ENCODE measurements around the gene ESR2.

ESR2 gene

DNA sequence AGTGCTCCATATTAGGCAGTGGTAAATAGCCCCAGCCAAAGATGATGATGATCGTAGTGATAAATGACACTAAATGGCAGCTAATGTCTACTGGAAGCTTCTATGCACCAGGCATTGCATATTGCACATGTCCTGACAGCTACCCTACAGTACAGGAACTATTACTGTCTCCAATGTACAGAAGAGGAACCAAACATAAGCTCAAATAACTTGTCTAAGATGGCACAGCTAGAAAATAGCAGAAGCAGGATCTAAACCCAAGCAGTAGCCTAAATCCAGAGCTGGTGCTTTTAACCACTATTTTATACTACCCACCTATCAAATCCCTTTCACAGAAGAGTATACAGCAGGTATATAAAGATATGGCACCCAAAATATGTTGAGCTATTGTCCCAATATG is 28.9 kb downstream of the ESR2 start:
- DNase-seq, result no peak

DNA sequence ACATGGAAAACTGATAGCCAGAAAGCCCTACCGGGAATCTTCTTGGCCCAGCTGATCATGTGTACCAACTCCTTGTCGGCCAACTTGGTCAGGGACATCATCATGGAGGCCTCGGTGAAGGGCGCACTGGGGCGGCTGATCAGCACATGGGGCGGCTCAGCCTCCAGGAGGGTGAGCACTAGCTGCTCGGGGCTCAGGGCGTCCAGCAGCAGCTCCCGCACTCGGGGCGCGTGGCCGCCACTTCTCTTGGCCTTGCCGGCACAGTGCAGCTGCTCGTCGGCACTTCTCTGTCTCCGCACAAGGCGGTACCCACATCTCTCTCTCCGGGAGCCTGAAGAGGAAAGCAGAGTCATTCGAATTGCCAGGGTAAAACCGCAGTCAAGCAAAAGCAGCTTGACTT is 33.8 kb downstream of the ESR2 start:
- DNase-seq, result no peak

DNA sequence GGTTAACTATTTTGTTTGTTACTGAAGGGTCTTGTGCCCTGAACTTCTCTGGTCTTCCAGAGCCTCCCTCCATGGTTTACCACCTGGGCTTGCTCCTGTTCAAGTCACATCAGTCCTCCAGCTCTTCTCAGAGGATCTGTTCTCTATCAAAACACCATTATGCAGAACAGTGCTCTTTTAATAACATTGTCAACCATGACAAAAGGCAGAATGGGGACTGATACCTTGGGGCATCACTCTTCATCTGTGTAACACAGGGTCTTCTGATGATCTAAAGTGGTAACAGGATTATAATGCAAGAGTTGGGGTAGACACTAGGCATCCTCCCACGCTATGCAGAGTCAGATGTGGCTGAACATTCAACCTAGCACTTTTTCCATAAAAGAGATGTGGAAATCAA is 38.4 kb downstream of the ESR2 start:
- no peak for DNase-seq

- no peak for DNase-seq
Observed at GRCh38 chr14:64253672-64254071, 40.5 kb downstream of the ESR2 start.

- DNase-seq, result no peak
Observed at GRCh38 chr14:64249363-64249762, 44.8 kb downstream of the ESR2 start.

- DNase-seq, result no peak
Observed at GRCh38 chr14:64248689-64249088, 45.5 kb downstream of the ESR2 start.

DNA sequence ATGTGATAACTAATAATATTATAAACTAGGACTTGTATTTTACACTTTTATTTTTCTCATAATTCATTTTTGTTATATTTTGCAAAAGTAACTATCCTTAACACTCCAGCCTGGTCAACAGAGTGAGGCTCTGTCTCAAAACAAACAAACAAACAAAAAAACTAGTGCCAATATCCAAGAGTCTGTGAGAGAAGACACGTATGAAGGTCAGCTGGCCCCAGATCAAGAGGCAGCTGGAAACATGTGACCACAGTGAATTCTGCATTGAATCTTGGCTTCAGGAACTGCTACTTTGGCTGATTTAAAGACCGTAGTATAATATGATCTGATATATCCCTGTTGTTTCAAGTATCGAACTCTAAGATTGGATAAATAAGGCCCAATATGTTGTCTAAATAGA is 47.0 kb downstream of the ESR2 start:
- no peak for DNase-seq

DNA sequence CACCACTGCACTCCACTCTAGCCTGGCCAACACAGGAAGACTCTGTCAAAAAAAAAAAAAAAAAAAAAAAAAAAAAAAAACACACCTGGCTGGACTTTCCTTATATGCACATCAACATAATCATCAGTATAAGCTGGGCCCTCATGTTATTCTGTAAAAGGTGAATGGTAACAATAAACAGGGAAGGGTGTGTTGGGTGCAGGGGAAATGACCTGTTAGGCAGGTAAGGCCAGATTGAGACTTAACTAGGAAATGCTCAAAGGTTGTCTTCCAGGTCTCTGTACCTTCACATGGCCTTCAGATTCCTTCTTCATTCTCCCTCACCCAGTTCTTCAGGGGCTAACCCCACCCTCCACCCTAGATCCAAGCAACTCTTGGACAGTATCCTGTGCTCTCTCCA is 47.5 kb downstream of the ESR2 start:
- no peak for DNase-seq

DNA sequence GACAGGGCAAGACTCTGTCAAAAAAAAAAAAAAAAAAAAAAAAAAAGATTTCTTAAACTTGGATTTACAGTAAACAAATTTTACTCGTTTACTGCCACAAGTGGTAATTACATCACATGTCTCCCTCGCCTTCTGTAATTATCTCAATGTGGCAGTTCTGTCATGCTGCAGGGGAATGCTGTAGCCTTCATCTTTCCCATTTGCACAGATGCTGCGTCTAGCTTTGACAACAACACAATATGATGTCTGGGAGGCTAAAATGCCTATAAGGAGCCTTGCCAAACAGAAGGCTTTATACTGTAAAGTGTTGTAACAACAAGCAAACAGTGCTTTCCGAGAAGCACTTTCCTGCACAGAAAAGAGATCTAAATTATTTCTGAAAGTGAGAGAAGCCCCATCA is 48.7 kb downstream of the ESR2 start:
- DNase-seq, result no peak

DNA sequence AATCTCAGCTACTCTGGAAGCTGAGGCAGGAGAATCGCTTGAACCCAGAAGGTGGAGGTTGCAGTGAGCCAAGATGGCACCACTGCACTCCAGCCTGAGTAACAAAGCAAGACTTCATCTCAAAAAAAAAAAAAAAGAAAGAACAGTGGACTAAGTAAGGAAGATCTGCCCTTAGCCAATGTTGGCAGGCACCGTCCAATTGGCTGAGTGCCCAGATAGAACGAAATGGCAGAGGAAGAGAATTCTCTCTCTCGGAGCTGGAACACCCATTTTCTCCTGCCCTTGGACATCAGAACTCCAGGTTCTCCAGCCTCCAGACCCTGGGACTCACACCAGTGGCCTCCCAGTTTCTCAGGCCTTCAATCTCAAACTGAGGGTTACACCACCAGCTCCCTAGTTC is 49.9 kb downstream of the ESR2 start:
- DNase-seq, result no peak

GRCh38 chr14:64238631-64239030 is 55.5 kb downstream of the ESR2 start:
- no peak for DNase-seq

GRCh38 chr14:64238049-64238448 is 56.1 kb downstream of the ESR2 start:
- no peak for DNase-seq

DNA sequence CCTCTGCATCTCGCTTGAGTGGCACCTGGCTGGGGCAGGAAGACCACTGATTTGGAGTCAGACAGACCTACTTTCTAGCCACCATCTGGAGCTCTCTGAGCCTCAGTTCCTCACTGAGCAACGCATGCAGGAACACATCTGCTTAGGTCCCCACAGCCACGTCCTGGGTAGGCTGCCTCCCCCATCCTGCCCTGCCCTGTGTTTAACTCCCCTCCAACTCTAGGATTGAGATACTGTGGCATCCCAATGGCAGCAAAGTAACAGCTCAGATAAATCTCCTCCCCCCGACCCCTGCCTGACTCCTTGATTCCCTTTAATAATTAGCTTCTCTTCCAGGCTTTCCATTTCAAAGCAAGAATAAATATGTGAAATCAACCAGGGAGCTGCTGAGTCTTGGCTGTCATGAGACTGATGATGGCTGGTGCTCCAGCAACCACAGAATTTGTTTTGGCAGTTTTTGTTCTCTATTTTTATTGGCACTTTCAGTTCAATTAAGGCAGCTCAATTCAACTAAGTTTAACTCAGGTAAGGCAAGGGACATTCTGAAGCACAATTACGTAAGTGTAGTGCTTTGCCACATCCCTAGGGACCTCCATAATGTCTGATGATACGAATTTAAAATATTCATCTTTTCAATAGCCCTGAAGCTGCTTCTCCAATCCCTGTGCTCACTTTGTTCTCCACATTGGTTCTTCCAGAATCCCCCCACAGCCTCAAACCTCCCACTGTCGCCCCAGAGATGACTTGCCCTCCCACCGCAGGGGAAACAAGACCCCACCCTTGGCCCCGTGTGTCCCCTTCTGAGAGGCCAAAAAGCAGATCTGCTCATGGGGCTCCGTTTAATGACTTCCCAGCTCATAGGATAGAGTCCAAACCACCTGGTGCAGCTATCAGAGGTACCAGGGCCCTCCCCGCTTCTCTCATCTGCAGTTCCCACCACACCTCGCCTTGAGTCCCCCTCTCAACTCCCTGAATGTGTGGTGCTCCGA is 58.2 kb downstream of the ESR2 start:
- no peak for DNase-seq

- no peak for DNase-seq
Observed at GRCh38 chr14:64234877-64235651, 59.1 kb downstream of the ESR2 start.

DNA sequence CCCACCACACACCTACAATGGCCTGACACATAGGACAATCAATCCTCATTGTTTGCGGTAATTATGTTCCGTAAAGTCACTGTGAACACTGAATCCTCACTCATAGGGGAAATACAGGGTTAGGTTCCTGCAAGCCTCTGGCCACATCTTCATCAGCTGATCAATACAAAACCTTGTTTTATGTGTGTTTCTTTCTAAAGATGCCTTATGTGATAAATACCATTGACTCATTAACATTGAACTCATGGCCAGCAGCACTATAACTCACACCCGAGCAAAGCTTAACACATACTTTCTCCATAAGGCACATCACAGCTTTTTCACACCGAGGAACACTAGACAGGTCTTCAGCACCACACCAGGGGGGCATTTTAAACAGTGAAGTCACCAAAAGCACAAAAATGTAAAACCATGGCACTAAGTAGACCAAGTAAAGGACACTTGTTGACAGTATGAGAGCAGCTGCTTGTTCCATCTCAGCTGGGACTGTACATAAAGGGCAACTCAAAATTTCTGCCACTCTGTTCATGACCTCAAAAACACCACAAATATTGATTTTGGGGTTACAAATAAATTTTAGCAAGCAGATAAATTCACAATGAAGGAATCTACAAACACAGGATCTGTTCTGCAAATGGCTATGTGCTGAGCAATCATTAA is 60.5 kb downstream of the ESR2 start:
- DNase-seq, result no peak

DNA sequence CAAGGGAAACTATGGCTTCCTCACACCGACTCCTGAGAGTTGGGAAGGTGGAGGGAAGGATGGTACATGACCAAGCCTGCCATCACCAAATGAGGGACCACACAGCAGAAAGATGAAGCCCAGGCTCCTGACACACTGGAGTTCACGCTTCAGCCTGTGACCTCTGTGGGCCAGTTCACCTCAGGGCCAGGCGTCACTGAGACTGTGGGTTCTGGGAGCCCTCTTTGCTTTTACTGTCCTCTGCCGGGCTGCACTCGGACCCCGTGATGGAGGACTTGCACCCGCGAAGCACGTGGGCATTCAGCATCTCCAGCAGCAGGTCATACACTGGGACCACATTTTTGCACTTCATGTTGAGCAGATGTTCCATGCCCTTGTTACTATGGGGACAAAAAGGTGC is 61.2 kb downstream of the ESR2 start:
- no peak for DNase-seq

DNA sequence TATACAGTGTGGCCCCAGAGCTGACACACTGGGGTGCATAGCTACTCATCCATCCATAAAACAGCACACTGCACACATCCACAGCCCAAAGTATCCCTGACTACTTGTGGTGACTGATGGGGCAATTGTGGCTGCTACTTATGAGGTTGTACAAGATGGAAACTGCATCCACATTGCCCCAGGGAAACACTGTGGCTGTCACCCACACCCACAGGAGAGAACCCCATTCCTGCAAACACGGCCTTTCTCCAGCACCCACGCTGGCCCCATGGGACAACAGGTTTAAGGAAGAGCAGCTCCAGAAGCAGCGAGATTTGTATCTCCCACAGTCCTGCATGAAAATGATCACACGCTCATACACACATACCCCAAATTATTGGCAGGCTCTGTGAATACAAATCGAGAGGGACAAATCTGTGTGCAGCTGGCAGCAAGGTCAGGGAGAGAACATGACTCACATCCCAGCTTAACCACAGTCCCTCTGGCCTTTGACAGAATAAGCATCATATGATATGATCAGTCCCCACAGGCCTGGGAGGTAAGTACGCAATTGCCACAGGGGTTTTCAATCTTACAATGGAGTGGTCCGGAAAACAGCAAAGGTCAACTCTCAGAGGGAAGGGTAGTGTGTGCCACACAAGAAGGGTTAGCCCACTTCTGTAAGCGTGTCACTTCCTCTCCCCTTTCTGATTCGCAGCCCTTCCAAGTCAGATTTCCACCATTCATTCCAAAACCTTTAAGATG is 61.9 kb downstream of the ESR2 start:
- peak; percentile 1 for DNase-seq

- no peak for DNase-seq
Observed at GRCh38 chr14:64229489-64229888, 64.7 kb downstream of the ESR2 start.

DNA sequence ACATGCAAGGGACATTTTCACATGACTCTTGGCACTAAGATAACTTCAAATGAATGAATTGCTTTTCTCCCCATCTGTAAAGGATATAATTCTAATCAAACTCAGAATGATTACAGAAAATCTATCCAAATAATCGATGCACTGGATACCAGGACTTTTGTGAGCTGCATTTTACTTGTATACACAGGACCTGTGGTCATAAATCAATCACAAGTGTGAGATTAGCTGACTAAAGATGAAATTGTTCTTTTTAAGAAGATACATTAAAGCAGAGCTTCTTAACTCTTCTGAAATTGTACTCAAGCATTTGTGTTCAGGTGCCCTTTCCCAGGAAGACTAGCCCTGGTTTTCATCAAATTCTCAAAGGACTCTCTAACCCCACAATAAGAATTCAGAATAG is 66.3 kb downstream of the ESR2 start:
- DNase-seq, result no peak

DNA sequence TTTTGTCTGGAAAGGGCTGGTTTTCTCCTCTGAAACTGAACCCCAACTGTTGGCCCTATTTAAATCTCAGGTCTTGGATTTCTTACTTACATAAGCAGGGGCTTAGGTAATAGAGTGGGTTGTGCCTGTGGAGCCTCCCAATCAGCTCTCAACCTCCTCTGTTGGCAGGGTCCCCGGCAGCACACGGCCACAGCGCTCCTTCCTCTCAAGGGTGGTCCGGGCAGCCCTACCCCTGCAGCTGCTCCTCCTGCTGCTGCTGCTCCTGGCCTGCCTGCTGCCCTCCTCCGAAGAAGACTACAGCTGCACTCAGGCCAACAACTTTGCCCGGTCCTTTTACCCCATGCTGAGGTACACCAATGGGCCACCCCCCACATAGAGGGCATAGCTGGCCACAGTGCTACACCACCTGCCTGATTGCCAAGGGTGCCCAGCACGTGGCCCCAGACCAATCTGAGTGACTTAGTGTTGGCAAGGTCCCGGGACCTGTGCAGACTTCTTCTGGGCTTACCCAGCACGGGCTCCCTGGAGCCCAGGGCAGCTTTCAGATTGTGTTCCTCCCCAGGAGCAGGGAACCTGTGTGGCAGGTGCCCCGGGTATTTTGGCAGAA is 68.9 kb downstream of the ESR2 start:
- no peak for DNase-seq

DNA sequence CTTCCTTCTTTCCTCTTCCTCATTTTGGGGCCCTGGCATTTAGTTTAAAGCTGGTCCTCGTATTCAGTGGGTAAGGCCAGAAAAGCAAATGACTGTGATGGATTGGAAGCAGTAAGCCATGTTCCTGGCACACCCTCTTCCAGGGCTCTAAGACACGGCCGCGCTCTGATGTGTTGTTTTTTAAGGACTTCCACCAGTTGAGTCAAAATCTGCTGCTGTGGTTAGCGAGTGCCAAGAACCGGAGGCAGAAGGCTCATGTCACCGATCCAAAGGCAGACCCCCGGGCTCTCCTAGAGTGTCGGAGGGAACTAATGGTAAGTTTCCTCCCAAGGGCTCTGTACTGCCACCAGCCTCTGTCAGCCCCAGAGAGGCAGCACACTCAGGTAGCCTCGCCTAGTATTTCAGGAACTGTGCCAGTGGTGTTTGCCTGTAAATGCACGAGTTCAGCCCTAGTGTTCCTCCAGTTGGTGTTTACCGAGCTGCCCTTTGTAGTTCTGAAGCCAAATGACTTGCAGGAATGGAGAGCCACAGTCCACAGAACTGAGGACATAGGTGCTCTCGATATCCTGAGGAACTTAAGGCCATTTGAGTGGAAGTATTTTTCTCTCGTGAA is 72.7 kb downstream of the ESR2 start:
- no peak for DNase-seq

DNA sequence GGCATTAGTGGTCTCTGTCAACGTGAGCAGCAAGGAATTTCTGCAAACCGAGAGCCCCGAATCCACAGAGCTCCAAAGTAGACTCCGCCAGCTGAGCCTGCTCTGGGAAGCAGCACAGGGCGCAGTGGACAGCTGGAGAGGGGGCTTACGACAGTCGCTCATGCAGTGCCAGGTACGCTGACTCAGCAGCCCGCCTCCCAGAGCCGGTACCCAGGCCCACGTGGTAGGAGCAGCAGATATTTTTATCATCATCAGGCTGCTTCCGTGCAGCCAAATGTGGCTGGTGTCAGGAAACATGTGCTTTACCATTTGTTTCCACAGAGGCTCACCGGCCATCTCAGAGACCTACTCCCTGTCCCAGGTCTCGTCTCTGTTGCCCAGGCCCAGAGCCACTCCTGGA is 73.7 kb downstream of the ESR2 start:
- no peak for DNase-seq

Data from CD4-positive, alpha-beta T cell treated with Interleukin-4 for 4 hours (primary cell).